ENCODE measurements around the gene NASP. TPM values are rescaled to one million over a fixed set of nuclear protein-coding genes. Genes with fewer than 3 reads are reported as not detected.

Gene NASP
- total RNA-seq, 2 experiments from 2014 or later, result 233 to 235 TPM

- H3K9me3 Mint-ChIP-seq, result no peaks in the 10 kb centered on the region
- ChIA-PET CTCF (interaction anchor here (0.7 to 7.7 kb wide), 25 partner anchors 9 to 230 kb away, joined by 3 to 142 read pairs (median 6); partner anchors contain the start of genes AKR1A1, CCDC163, MMACHC and MUTYH), POLR2A (interaction anchor here (1.1 kb wide), 1 partner anchor 19 kb away, joined by 3 read pairs; no protein-coding TSS in a partner anchor)
- H3K36me3 Mint-ChIP-seq, result peaks cover 23% of the 10 kb centered on the region
- no peaks in the 10 kb centered on the region for H3K4me1 Mint-ChIP-seq (ENCODE audit: low read depth)
- no peak overlapping the region for H3K4me3 Mint-ChIP-seq
- H3K27me3 Mint-ChIP-seq, result no peaks in the 10 kb centered on the region
- peak overlapping the region; percentile 16 for H3K27ac Mint-ChIP-seq
- intact Hi-C loops (cut with micrococcal nuclease), result loop anchor here (1.0 to 2.0 kb wide), 4 partner anchors 19 to 211 kb away; partner anchors contain the start of genes AKR1A1 and PRDX1
- peak; percentile 81 for DNase-seq
These were observed 13.8 kb upstream of the NASP start for GRCh38 chr1:45569962-45570581.

GRCh38 chr1:45570631-45571030 lies 13.2 kb upstream of the NASP start:
- no peaks in the 10 kb centered on the region for H3K9me3 Mint-ChIP-seq
- ChIA-PET POLR2A (no interaction called here), CTCF (interaction anchor here (0.5 to 7.7 kb wide), 21 partner anchors 9 to 267 kb away, joined by 3 to 142 read pairs (median 7); partner anchors contain the start of genes AKR1A1, CCDC163, MMACHC and MUTYH)
- H3K4me1 Mint-ChIP-seq (ENCODE audit: low read depth), result no peaks in the 10 kb centered on the region
- no peak overlapping the region for H3K4me3 Mint-ChIP-seq
- intact Hi-C loops (cut with micrococcal nuclease), result loop anchor here (1.0 to 2.0 kb wide), 4 partner anchors 20 to 212 kb away; partner anchors contain the start of genes AKR1A1 and PRDX1
- peaks cover 22% of the 10 kb centered on the region for H3K36me3 Mint-ChIP-seq
- H3K27me3 Mint-ChIP-seq, result no peaks in the 10 kb centered on the region
- no peak for DNase-seq
- no peak overlapping the region for H3K27ac Mint-ChIP-seq

DNA sequence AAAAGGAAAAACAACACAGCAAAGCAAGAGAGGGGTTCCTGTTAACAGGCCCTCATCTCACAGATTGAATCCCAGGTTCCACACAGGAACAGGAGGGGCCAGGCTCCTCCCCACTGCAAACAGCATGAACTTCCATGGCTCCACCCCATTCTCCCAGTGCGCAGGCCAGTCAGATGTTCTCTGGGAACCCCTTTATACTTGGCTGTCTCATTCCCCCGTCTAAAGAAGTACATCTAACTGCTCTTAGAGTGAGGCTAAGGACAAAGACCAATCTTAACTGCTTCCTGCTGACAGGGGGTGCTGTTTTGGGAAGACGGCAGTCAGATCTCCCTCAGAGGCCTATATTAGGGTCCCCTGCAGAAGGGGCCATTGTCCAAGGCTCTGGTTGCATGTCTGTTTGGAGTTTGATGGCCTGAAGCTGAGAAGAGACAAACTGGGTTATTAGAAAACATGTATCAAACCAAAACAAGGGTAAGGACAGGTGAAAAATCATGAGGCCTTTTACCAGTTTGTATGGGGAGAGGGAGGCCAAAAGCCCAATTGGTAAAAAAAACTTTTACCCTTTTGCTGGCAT lies 10.5 kb upstream of the NASP start:
- Mint-ChIP-seq H3K27ac (no peak overlapping the region), H3K27me3 (no peaks in the 10 kb centered on the region), H3K4me1 (ENCODE audit: low read depth) (no peaks in the 10 kb centered on the region), H3K36me3 (peaks cover 10% of the 10 kb centered on the region), H3K9me3 (no peaks in the 10 kb centered on the region), H3K4me3 (no peak overlapping the region)
- intact Hi-C loops (cut with micrococcal nuclease), result no loop called here
- ChIA-PET CTCF (interaction anchor here (0.6 to 7.7 kb wide), 5 partner anchors 10 to 864 kb away, joined by 3 to 142 read pairs (median 4); partner anchors contain the start of gene NASP), POLR2A (no interaction called here)
- no peak for DNase-seq

GRCh38 chr1:45574105-45574626 lies 9.7 kb upstream of the NASP start:
- intact Hi-C loops (cut with micrococcal nuclease), result no loop called here
- H3K9me3 Mint-ChIP-seq, result no peaks in the 10 kb centered on the region
- H3K4me3 Mint-ChIP-seq, result no peak overlapping the region
- no peaks in the 10 kb centered on the region for H3K4me1 Mint-ChIP-seq (ENCODE audit: low read depth)
- POLR2A ChIA-PET, result interaction anchor here (0.6 kb wide), 1 partner anchor 16 kb away, joined by 3 read pairs; no protein-coding TSS in a partner anchor
- DNase-seq, result no peak
- peaks cover 10% of the 10 kb centered on the region for H3K36me3 Mint-ChIP-seq
- no peak overlapping the region for H3K27ac Mint-ChIP-seq
- H3K27me3 Mint-ChIP-seq, result no peaks in the 10 kb centered on the region
- CTCF ChIA-PET, result interaction anchor here (0.6 to 1.2 kb wide), 3 partner anchors 53 to 81 kb away, joined by 3 to 4 read pairs (median 3); partner anchors contain the start of gene PRDX1

GRCh38 chr1:45583264-45583665 lies 576 bp upstream of the NASP start:
- intact Hi-C loops (cut with micrococcal nuclease), result loop anchor here (1.0 to 10.0 kb wide), 7 partner anchors 32 to 858 kb away; partner anchors contain the start of genes BTBD19, CCDC163, DYNLT4 and IPP
- H3K27me3 Mint-ChIP-seq, result no peaks in the 10 kb centered on the region
- peak; percentile 96 for DNase-seq
- peaks cover 12% of the 10 kb centered on the region for H3K36me3 Mint-ChIP-seq
- POLR2A ChIA-PET, result interaction anchor here (0.6 to 5.1 kb wide), 7 partner anchors 32 to 243 kb away, joined by 3 to 32 read pairs (median 12); partner anchors contain the start of genes AKR1A1, CCDC163, GPBP1L1 and MUTYH
- CTCF ChIA-PET, result interaction anchor here (0.7 to 2.1 kb wide), 7 partner anchors 11 to 280 kb away, joined by 3 to 14 read pairs (median 4); partner anchors contain the start of genes AKR1A1, CCDC163 and MMACHC
- peak overlapping the region; percentile 99 for H3K4me3 Mint-ChIP-seq
- peak overlapping the region; percentile 98 for H3K27ac Mint-ChIP-seq
- H3K4me1 Mint-ChIP-seq (ENCODE audit: low read depth), result peaks cover 25% of the 10 kb centered on the region
- no peaks in the 10 kb centered on the region for H3K9me3 Mint-ChIP-seq

- peak; percentile 93 for DNase-seq
- Mint-ChIP-seq H3K36me3 (peaks cover 12% of the 10 kb centered on the region), H3K9me3 (no peaks in the 10 kb centered on the region), H3K4me1 (ENCODE audit: low read depth) (peaks cover 34% of the 10 kb centered on the region), H3K27me3 (no peaks in the 10 kb centered on the region), H3K4me3 (peak overlapping the region; percentile 99), H3K27ac (peak overlapping the region; percentile 98)
- ChIA-PET CTCF (interaction anchor here (0.6 to 2.2 kb wide), 7 partner anchors 15 to 573 kb away, joined by 3 to 14 read pairs (median 3); partner anchors contain the start of genes AKR1A1, CCDC163, MUTYH and TOE1), POLR2A (interaction anchor here (0.6 to 5.1 kb wide), 14 partner anchors 18 to 245 kb away, joined by 3 to 32 read pairs (median 4); partner anchors contain the start of genes AKR1A1, CCDC163, GPBP1L1 and MMACHC)
- intact Hi-C loops (cut with micrococcal nuclease), result loop anchor here (1.0 to 10.0 kb wide), 9 partner anchors 42 to 860 kb away; partner anchors contain the start of genes BTBD19, DYNLT4, MUTYH and RAD54L
These were observed 689 bp downstream of the NASP start for GRCh38 chr1:45584351-45585109.

DNA sequence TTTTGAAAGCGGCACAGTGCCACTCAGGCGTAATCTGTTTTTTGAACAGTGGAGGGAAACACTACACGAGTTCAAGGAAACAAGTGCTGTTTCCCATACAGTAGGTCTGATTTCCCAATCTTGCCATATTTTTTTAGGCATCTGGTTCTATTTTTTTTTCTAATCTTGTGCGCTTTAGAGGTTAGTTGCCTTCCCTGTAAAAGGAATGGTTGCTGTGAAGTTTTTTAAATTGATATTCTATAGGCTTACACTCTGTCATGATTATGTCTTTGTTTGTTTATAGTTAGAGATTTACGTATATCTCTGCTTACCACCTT lies 1.2 kb downstream of the NASP start:
- H3K27me3 Mint-ChIP-seq, result no peaks in the 10 kb centered on the region
- no peaks in the 10 kb centered on the region for H3K9me3 Mint-ChIP-seq
- peaks cover 34% of the 10 kb centered on the region for H3K4me1 Mint-ChIP-seq (ENCODE audit: low read depth)
- H3K4me3 Mint-ChIP-seq, result peak overlapping the region; percentile 99
- peaks cover 12% of the 10 kb centered on the region for H3K36me3 Mint-ChIP-seq
- intact Hi-C loops (cut with micrococcal nuclease), result loop anchor here (2.0 to 10.0 kb wide), 3 partner anchors 62 to 860 kb away; no protein-coding TSS in a partner anchor
- ChIA-PET CTCF (interaction anchor here (0.6 to 2.2 kb wide), 7 partner anchors 15 to 573 kb away, joined by 3 to 9 read pairs (median 3); partner anchors contain the start of genes CCDC163, MUTYH, TOE1 and UROD), POLR2A (interaction anchor here (0.6 to 5.1 kb wide), 11 partner anchors 18 to 245 kb away, joined by 3 to 32 read pairs (median 3); partner anchors contain the start of genes AKR1A1, CCDC163, GPBP1L1 and MMACHC)
- peak overlapping the region; percentile 98 for H3K27ac Mint-ChIP-seq
- DNase-seq, result no peak

- DNase-seq, result no peak
These were observed 1.7 kb downstream of the NASP start for GRCh38 chr1:45585496-45586075.

GRCh38 chr1:45586769-45587168 lies 2.9 kb downstream of the NASP start:
- no peaks in the 10 kb centered on the region for H3K27me3 Mint-ChIP-seq
- peak overlapping the region; percentile 99 for H3K4me3 Mint-ChIP-seq
- H3K9me3 Mint-ChIP-seq, result no peaks in the 10 kb centered on the region
- intact Hi-C loops (cut with micrococcal nuclease), result loop anchor here (1.0 to 10.0 kb wide), 3 partner anchors 74 to 862 kb away; no protein-coding TSS in a partner anchor
- peaks cover 37% of the 10 kb centered on the region for H3K4me1 Mint-ChIP-seq (ENCODE audit: low read depth)
- H3K36me3 Mint-ChIP-seq, result peaks cover 20% of the 10 kb centered on the region
- ChIA-PET CTCF (interaction anchor here (2.2 kb wide), 1 partner anchor 94 kb away, joined by 9 read pairs; no protein-coding TSS in a partner anchor), POLR2A (interaction anchor here (1.1 to 5.1 kb wide), 3 partner anchors 65 to 247 kb away, joined by 3 to 32 read pairs (median 14); partner anchors contain the start of genes MUTYH, PRDX1 and TOE1)
- DNase-seq, result no peak
- H3K27ac Mint-ChIP-seq, result peak overlapping the region; percentile 98

More at GRCh38 chr1:45585496-45586075, 1.7 kb downstream of the NASP start:
- ChIA-PET CTCF (interaction anchor here (0.8 to 2.2 kb wide), 6 partner anchors 16 to 245 kb away, joined by 3 to 9 read pairs (median 4); partner anchors contain the start of genes CCDC163, MUTYH and TOE1), POLR2A (interaction anchor here (0.7 to 5.1 kb wide), 8 partner anchors 17 to 245 kb away, joined by 3 to 32 read pairs (median 10); partner anchors contain the start of genes AKR1A1, CCDC163, GPBP1L1 and MMACHC)
- H3K27me3 Mint-ChIP-seq, result no peaks in the 10 kb centered on the region
- H3K4me3 Mint-ChIP-seq, result peak overlapping the region; percentile 99
- H3K4me1 Mint-ChIP-seq (ENCODE audit: low read depth), result peaks cover 35% of the 10 kb centered on the region
- H3K27ac Mint-ChIP-seq, result peak overlapping the region; percentile 98
- peaks cover 14% of the 10 kb centered on the region for H3K36me3 Mint-ChIP-seq
- no peaks in the 10 kb centered on the region for H3K9me3 Mint-ChIP-seq
- intact Hi-C loops (cut with micrococcal nuclease), result loop anchor here (1.0 to 10.0 kb wide), 4 partner anchors 63 to 861 kb away; no protein-coding TSS in a partner anchor

- no peak overlapping the region for H3K4me3 Mint-ChIP-seq
- H3K27me3 Mint-ChIP-seq, result no peaks in the 10 kb centered on the region
- no peak overlapping the region for H3K27ac Mint-ChIP-seq
- H3K4me1 Mint-ChIP-seq (ENCODE audit: low read depth), result peaks cover 36% of the 10 kb centered on the region
- CTCF ChIA-PET, result interaction anchor here (1.3 kb wide), 1 partner anchor 77 kb away, joined by 4 read pairs; no protein-coding TSS in a partner anchor
- peaks cover 34% of the 10 kb centered on the region for H3K36me3 Mint-ChIP-seq
- no peaks in the 10 kb centered on the region for H3K9me3 Mint-ChIP-seq
- no peak for DNase-seq
- POLR2A ChIA-PET, result interaction anchor here (2.2 kb wide), 1 partner anchor 68 kb away, joined by 7 read pairs; the partner anchor contains the start of gene PRDX1
- intact Hi-C loops (cut with micrococcal nuclease), result loop anchor here (5.0 to 10.0 kb wide), 2 partner anchors 252 to 865 kb away; no protein-coding TSS in a partner anchor
These were observed 6.0 kb downstream of the NASP start for GRCh38 chr1:45589861-45590260.
